ENCODE measurements around the gene COX6A1. TPM values are rescaled to one million over a fixed set of nuclear protein-coding genes. Genes with fewer than 3 reads are reported as not detected.
"Not testable (repeated sequence)": the region's sequence is repeated elsewhere in the genome, so short reads cannot be mapped to it uniquely, and the experiment has no call there.

COX6A1 gene
- total RNA-seq, 1 donor from 2014 or later = 258 TPM

DNA sequence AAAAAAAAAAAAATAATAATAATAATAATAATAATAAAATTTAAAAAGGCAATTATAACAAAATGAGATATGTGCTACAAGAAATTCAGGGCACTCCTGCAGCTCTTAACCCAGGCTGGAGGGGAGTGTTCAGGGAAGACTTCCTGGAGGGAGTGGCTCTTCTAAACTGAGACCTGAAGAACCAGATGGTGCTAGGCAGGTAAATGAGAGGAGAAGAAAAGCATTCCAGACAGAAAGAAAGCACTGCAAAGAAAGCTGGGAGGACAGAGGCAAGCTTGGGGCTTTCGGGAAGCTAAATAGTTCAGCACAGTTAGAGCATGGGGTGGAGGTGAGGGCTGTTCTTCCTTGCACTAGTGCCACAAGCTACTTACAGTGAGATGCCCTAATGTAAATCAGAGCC lies 41.5 kb downstream of the COX6A1 start:
- Histone ChIP-seq H3K27ac (no peak overlapping the region), H3K27me3 (no peaks in the 10 kb centered on the region), H3K36me3 (no peaks in the 10 kb centered on the region), H3K4me3 (no peak overlapping the region), H3K4me1 (no peaks in the 10 kb centered on the region), H3K9me3 (no peaks in the 10 kb centered on the region)
- DNase-seq = no peak
- ATAC-seq = no peak
- TF ChIP-seq, protein P1, sequence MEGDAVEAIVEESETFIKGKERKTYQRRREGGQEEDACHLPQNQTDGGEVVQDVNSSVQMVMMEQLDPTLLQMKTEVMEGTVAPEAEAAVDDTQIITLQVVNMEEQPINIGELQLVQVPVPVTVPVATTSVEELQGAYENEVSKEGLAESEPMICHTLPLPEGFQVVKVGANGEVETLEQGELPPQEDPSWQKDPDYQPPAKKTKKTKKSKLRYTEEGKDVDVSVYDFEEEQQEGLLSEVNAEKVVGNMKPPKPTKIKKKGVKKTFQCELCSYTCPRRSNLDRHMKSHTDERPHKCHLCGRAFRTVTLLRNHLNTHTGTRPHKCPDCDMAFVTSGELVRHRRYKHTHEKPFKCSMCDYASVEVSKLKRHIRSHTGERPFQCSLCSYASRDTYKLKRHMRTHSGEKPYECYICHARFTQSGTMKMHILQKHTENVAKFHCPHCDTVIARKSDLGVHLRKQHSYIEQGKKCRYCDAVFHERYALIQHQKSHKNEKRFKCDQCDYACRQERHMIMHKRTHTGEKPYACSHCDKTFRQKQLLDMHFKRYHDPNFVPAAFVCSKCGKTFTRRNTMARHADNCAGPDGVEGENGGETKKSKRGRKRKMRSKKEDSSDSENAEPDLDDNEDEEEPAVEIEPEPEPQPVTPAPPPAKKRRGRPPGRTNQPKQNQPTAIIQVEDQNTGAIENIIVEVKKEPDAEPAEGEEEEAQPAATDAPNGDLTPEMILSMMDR (IDR thresholded peaks at IDR 0.05) = no peak
- intact Hi-C loops (cut with DNase I) = no loop called here

DNA sequence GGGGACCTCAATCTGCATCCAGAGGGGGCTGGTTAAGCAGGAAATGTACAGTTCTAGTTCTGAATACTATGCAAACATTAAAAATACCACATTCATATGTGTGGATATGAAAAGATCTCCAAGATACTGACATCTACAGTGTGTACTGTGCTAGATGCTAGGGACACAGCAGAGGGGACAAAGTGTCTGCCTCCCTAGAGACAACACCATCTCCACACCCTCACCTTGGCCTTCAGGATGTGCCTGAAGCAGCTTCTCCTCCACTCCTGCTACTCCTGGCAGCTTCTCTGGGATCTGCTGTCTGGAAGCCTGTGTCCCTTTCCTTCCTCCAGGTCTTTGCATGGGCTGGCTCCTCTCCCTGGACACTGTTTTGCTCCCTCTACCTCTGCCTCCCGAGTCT lies 42.3 kb downstream of the COX6A1 start:
- peak overlapping the region; percentile 42 for H3K27ac ChIP-seq
- DNase-seq (no peak), ATAC-seq (no peak)
- no peaks in the 10 kb centered on the region for H3K27me3 ChIP-seq
- H3K4me1 ChIP-seq = no peaks in the 10 kb centered on the region
- TF ChIP-seq, protein P1 (IDR thresholded peaks at IDR 0.05) = no peak
- no peak overlapping the region for H3K4me3 ChIP-seq
- intact Hi-C loops (cut with DNase I) = no loop called here
- no peaks in the 10 kb centered on the region for H3K36me3 ChIP-seq
- H3K9me3 ChIP-seq = no peaks in the 10 kb centered on the region

DNA sequence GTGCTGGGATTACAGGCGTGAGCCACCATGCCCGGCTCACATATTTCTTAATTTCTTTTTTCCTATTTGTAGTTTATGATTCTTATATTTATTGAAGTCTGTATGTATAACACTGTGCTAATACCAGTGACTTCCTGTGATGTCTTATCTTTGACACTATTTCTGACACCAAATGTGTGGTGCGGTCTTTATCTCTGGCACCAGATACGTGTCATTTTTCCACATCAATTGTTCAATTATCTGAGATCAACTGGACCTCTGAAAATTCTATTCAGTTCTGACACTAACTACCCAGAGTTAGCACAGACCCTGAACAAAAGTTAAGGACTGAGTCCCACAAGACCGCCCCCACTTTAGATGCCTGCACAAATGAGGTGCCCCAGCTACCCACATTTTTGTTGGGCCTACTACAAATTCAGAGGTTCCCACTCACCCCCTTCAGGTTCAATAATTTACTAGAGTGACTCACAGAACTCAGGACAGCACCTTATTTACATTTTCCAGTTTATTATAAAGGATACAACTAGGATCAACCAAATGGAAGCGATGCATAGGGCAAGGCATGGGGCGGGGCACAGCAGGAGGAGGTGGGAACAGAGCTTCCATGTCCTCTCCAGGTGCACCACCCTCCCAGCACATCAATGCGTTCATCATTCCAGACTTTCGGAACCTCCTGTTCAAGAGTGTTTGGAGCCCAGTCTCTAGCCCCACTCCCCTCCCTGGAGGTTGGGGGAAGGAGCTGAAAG lies 43.3 kb downstream of the COX6A1 start:
- Histone ChIP-seq H3K27me3 (no peaks in the 10 kb centered on the region), H3K9me3 (no peaks in the 10 kb centered on the region), H3K27ac (peak overlapping the region; percentile 6), H3K36me3 (no peaks in the 10 kb centered on the region), H3K4me1 (no peaks in the 10 kb centered on the region), H3K4me3 (no peak overlapping the region)
- TF ChIP-seq, protein P1 (IDR thresholded peaks at IDR 0.05) = no peak
- intact Hi-C loops (cut with DNase I) = no loop called here
- no peak for DNase-seq
- ATAC-seq = no peak

DNA sequence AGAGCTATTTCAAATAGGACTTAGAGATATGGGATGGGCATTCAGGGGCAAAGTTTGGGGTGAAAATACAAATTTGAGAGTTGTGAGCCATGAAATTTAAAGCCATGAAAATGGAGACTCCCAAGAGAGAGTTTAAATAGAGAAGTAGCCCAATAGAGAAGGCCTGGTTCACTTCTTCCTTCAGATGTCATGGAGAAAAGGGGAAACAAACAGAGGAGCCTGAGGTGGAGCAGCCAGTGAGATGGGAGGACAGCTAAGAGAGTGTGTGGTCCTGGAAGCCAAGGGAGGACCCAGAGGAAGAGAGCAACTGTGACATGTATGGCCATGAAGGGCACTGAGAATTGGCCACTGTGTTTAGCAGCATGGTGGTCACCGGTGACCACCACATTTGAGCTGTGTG lies 45.7 kb downstream of the COX6A1 start:
- intact Hi-C loops (cut with DNase I) = no loop called here
- H3K27ac ChIP-seq = no peak overlapping the region

DNA sequence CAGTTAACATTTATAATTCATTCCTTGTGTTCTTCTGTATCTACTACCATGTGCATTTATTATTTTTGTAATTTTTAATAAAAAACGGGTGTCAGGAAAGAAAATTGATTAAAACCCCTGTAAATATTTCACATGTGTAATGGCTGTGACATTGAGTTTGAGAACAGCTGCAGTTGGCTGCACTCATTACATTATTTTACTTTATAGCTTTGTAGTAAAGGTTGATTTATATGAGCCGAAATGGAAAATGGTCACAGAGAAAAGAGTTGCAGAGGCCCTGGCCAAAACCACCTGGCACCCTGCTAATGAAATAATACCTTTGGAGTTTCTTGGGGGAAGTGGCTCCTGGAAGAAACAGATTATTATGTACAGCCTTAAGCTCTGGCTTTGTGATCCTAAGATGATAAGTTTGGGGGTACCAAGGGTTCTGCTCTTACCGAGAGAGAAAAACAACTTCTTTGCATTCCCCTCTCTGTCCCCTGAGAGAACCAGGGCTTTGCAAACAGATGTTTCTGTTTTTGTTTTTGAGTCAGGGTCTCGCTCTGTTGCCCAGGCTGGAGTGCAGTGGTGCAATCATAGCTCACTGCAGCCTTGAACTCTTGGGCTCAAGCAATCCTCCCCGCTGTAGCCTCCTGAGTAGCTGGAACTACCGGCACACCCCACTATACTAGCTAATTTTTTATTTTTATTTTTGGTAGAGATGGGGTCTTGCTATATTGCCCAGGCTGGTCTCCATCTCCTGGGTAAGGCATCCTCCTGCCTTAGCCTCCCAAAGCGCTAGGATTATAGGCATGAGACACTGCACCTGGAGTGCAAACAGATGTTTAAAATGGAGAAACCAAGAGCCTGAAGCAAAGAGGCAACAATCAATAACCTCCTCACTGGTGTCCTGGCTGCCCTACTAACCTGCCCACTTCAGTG lies 48.3 kb downstream of the COX6A1 start:
- Histone ChIP-seq H3K4me1 (no peaks in the 10 kb centered on the region), H3K27ac (no peak overlapping the region), H3K36me3 (no peaks in the 10 kb centered on the region), H3K27me3 (no peaks in the 10 kb centered on the region), H3K4me3 (no peak overlapping the region), H3K9me3 (no peaks in the 10 kb centered on the region)
- TF ChIP-seq, protein P1 (IDR thresholded peaks at IDR 0.05) = no peak
- ATAC-seq (no peak), DNase-seq (no peak)
- intact Hi-C loops (cut with DNase I) = no loop called here

More for the DNA sequence above, 45.7 kb downstream of the COX6A1 start:
- no peaks in the 10 kb centered on the region for H3K4me1 ChIP-seq
- DNase-seq (no peak), ATAC-seq (peak; percentile 44)
- H3K36me3 ChIP-seq = no peaks in the 10 kb centered on the region
- no peak overlapping the region for H3K4me3 ChIP-seq
- TF ChIP-seq, protein P1 (IDR thresholded peaks at IDR 0.05) = no peak
- no peaks in the 10 kb centered on the region for H3K9me3 ChIP-seq
- H3K27me3 ChIP-seq = no peaks in the 10 kb centered on the region

DNA sequence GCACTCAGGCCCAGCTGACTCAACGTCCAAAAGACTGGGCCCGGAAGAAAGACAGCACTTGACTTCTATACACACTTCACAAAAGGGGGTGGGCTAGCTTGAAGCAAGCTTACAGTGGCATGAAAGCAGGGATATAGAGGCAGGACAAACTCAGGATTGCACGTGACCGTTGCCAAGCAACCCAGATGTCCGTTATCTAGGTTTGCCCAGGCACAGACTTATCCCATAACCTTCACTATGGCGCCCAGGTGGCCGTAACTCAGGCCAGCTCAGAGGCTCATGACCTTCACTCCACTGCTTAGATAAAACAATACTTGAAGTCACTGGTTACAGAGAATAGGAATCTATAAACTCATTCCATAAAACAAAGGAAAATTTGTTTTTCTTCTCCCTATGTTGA lies 49.6 kb downstream of the COX6A1 start:
- H3K4me1 ChIP-seq; H3K27ac ChIP-seq; H3K9me3 ChIP-seq; H3K36me3 ChIP-seq; H3K4me3 ChIP-seq; H3K27me3 ChIP-seq; ATAC-seq; intact Hi-C loops (cut with DNase I); DNase-seq: not testable (repeated sequence)

All from upper lobe of right lung (tissue), 1 donor.